H1 (cell line): ENCODE results near the gene SLIT3. TPM values are rescaled to one million over a fixed set of nuclear protein-coding genes. Genes with fewer than 3 reads are reported as not detected.

Experiments used
- CTCF ChIA-PET: fragments of 300-600 bp; sonication (Branson Sonifier 250); formaldehyde crosslinking; loops from one replicate; lab custom pipeline; 2021; ENCODE audit not compliant: partially characterized antibody; lab: Charles Lee
- POLR2A ChIA-PET: fragments of 300-600 bp; sonication (Branson Sonifier 250); formaldehyde crosslinking; loops from one replicate; lab custom pipeline; 2021; ENCODE audit warnings: inconsistent platforms; ENCODE audit not compliant: partially characterized antibody; lab: Charles Lee
- DNase-seq, 2 experiments: peaks; one replicate each; pipeline versions ENCODE4 v3.0.0 to v3.0.0-alpha.2; 2010 to 2022; ENCODE audit warnings: low spot score in 2 of 2, low read depth in 1 of 2, mixed read lengths in 1 of 2
- FAIRE-seq: peaks from 2 replicates; lab custom pipeline; 2011; peaks lifted over from hg19 to GRCh38; lab: Jason Lieb, UNC
- H2AFZ ChIP-seq: 2 replicates; pipeline ENCODE4 v1.8.1; 2012; ENCODE audit warnings: low read length, inconsistent platforms
- H2AK5ac ChIP-seq: 2 replicates; pipeline ENCODE4 v1.6.1; 2013; ENCODE audit warnings: low read depth, low read length
- H2BK120ac ChIP-seq: replicated peaks from 2 replicates; pipeline ENCODE3; 2013; ENCODE audit warnings: low read depth, low read length, inconsistent platforms
- H2BK12ac ChIP-seq: 2 replicates; pipeline ENCODE4 v1.6.1; 2013; ENCODE audit warnings: low read depth, low read length
- H2BK15ac ChIP-seq: 2 replicates; pipeline ENCODE4 v1.6.1; 2013; ENCODE audit warnings: low read length
- H2BK20ac ChIP-seq: 2 replicates; pipeline ENCODE4 v1.6.1; 2013; ENCODE audit warnings: low read length
- H2BK5ac ChIP-seq: 2 replicates; pipeline ENCODE4 v1.6.1; 2013; ENCODE audit warnings: low read depth, low read length
- H3K14ac ChIP-seq: 2 replicates; pipeline ENCODE4 v1.6.1; 2013; ENCODE audit warnings: inconsistent platforms; ENCODE audit not compliant: insufficient read length
- H3K18ac ChIP-seq: 2 replicates; pipeline ENCODE4 v1.6.1; 2013; ENCODE audit warnings: low read length; ENCODE audit errors: extremely low read depth
- H3K23ac ChIP-seq: 2 replicates; pipeline ENCODE4 v1.6.1; 2013; ENCODE audit warnings: inconsistent platforms; ENCODE audit not compliant: insufficient read length
- H3K23me2 ChIP-seq: 2 replicates; pipeline ENCODE4 v1.6.1; 2013; ENCODE audit warnings: low read depth, low read length
- H3K27ac ChIP-seq: 2 replicates; pipeline ENCODE4 v1.6.1; 2011; ENCODE audit warnings: low read depth, low read length, inconsistent platforms
- H3K27me3 ChIP-seq, 4 experiments: replicated peaks in 1 of 4; 1 replicate in 1 of 4; 2 replicates in 3 of 4; pipeline versions ENCODE4 v1.6.1 to v1.8.1; 2011 to 2013; ENCODE audit warnings: low read length in 3 of 4, mild to moderate bottlenecking in 3 of 4, inconsistent platforms in 2 of 4, mixed read lengths in 2 of 4, moderate library complexity in 1 of 4; ENCODE audit not compliant: control insufficient read depth in 3 of 4, insufficient read depth in 3 of 4; ENCODE audit errors: extremely low read depth in 1 of 4
- H3K36me3 ChIP-seq, 4 experiments: 2 replicates each; pipeline versions ENCODE4 v1.6.1 to v1.8.1; 2011 to 2013; ENCODE audit warnings: mild to moderate bottlenecking in 4 of 4, low read length in 3 of 4, moderate library complexity in 2 of 4, control low read depth in 1 of 4, inconsistent platforms in 1 of 4; ENCODE audit not compliant: insufficient read depth in 4 of 4, control insufficient read depth in 2 of 4
- H3K4ac ChIP-seq: replicated peaks from 2 replicates; pipeline ENCODE3; 2013; ENCODE audit warnings: low read length, low read depth, mixed read lengths, inconsistent platforms; ENCODE audit not compliant: insufficient read length
- H3K4me1 ChIP-seq, 4 experiments: replicated peaks in 1 of 4; 1 replicate in 1 of 4; 2 replicates in 3 of 4; pipeline versions ENCODE4 v1.6.1 to v1.8.1; 2011 to 2013; ENCODE audit warnings: low read length in 3 of 4, inconsistent platforms in 2 of 4, mixed read lengths in 1 of 4; ENCODE audit not compliant: insufficient read depth in 4 of 4, control insufficient read depth in 3 of 4
- H3K4me2 ChIP-seq, 2 experiments: 2 replicates each; pipeline versions ENCODE4 v1.6.1 to v1.8.1; 2011 to 2013; ENCODE audit warnings: low read depth in 2 of 2, low read length in 2 of 2, control low read depth in 1 of 2, inconsistent platforms in 1 of 2, mild to moderate bottlenecking in 1 of 2; ENCODE audit not compliant: insufficient read depth in 1 of 2
- H3K4me3 ChIP-seq, 4 experiments: fragments of 200-600, 300-600 bp in 1 of 4; sonication (generic), shearing (Covaris generic), sonication (Bioruptor Twin) in 1 of 4; 2 replicates each; pipeline versions ENCODE4 v1.5.1 to v1.8.1; 2011 to 2016; ENCODE audit warnings: low read length in 4 of 4, low read depth in 3 of 4, control low read depth in 2 of 4, inconsistent platforms in 2 of 4, mild to moderate bottlenecking in 2 of 4, mixed read lengths in 1 of 4, moderate library complexity in 1 of 4; ENCODE audit not compliant: insufficient read depth in 2 of 4; ENCODE audit errors: extremely low read depth in 1 of 4
- H3K56ac ChIP-seq: replicated peaks from 2 replicates; pipeline ENCODE3; 2013; ENCODE audit warnings: low read depth, mild to moderate bottlenecking, mixed read lengths, low read length, inconsistent platforms; ENCODE audit not compliant: insufficient read length
- H3K79me1 ChIP-seq: 2 replicates; pipeline ENCODE4 v1.6.1; 2013; ENCODE audit warnings: low read depth, low read length, control low read depth
- H3K79me2 ChIP-seq, 2 experiments: 2 replicates each; pipeline versions ENCODE4 v1.6.1 to v1.8.1; 2012 to 2013; ENCODE audit warnings: low read length in 2 of 2, mild to moderate bottlenecking in 2 of 2, inconsistent platforms in 1 of 2; ENCODE audit not compliant: insufficient read depth in 2 of 2, control insufficient read depth in 1 of 2
- H3K9ac ChIP-seq, 4 experiments: replicated peaks in 1 of 4; 1 replicate in 1 of 4; 2 replicates in 3 of 4; pipeline versions ENCODE4 v1.6.1 to v1.8.1; 2011 to 2013; ENCODE audit warnings: low read depth in 3 of 4, low read length in 3 of 4, control low read depth in 2 of 4, mild to moderate bottlenecking in 2 of 4, moderate library complexity in 2 of 4, inconsistent platforms in 1 of 4; ENCODE audit errors: extremely low read depth in 1 of 4
- H3K9me3 ChIP-seq, 2 experiments: 2 replicates each; pipeline versions ENCODE4 v1.6.1 to v1.8.1; 2012 to 2013; ENCODE audit warnings: mild to moderate bottlenecking in 2 of 2, moderate library complexity in 2 of 2, control low read depth in 1 of 2, inconsistent platforms in 1 of 2, low read depth in 1 of 2, low read length in 1 of 2, mixed read lengths in 1 of 2; ENCODE audit not compliant: insufficient read depth in 2 of 2
- H4K20me1 ChIP-seq, 2 experiments: replicated peaks in 1 of 2; 2 replicates each; pipeline versions ENCODE3 to v1.8.1; 2011 to 2013; ENCODE audit warnings: inconsistent platforms in 2 of 2, low read length in 2 of 2, mild to moderate bottlenecking in 1 of 2; ENCODE audit not compliant: insufficient read depth in 2 of 2, control insufficient read depth in 1 of 2
- H4K5ac ChIP-seq: 2 replicates; pipeline ENCODE4 v1.6.1; 2013; ENCODE audit warnings: low read length, low read depth, mixed read lengths, inconsistent platforms; ENCODE audit not compliant: insufficient read length
- H4K8ac ChIP-seq: 2 replicates; pipeline ENCODE4 v1.8.0; 2013; ENCODE audit warnings: mild to moderate bottlenecking, moderate library complexity, low read length, inconsistent platforms; ENCODE audit not compliant: insufficient read depth; ENCODE audit errors: extremely low read depth
- H4K91ac ChIP-seq: replicated peaks from 2 replicates; pipeline ENCODE3; 2013; ENCODE audit warnings: low read length, mixed read lengths, inconsistent platforms; ENCODE audit not compliant: insufficient read length
- ASH2L ChIP-seq: fragments of 200-600, 300-600 bp; sonication (generic); IDR thresholded peaks from one replicate; pipeline ENCODE4 v1.7.1; 2017; ENCODE audit warnings: low read length
- EP300 ChIP-seq, 2 experiments: IDR thresholded peaks; 1 replicate in 1 of 2; 2 replicates in 1 of 2; pipeline ENCODE4 v1.6.1; 2011 to 2012; ENCODE audit warnings: low read depth in 2 of 2, low read length in 2 of 2, mild to moderate bottlenecking in 2 of 2, borderline replicate concordance in 1 of 2, inconsistent platforms in 1 of 2, moderate library complexity in 1 of 2
- FOSL1 ChIP-seq: IDR thresholded peaks from 2 replicates; pipeline ENCODE4 v1.6.1; 2011; ENCODE audit warnings: mild to moderate bottlenecking, low read depth, low read length, moderate library complexity; ENCODE audit not compliant: insufficient read depth
- HDAC2 ChIP-seq, 2 experiments: fragments of 300-600 bp in 1 of 2; sonication (generic) in 1 of 2; IDR thresholded peaks; 2 replicates each; pipeline ENCODE4 v1.6.1; 2011 to 2012; ENCODE audit warnings: low read depth in 2 of 2, low read length in 2 of 2, mild to moderate bottlenecking in 2 of 2, moderate library complexity in 2 of 2, borderline replicate concordance in 1 of 2, inconsistent platforms in 1 of 2
- JUN ChIP-seq: IDR thresholded peaks from 2 replicates; pipeline ENCODE4 v1.6.1; 2011; ENCODE audit warnings: low read depth, mild to moderate bottlenecking, improper control_type of control experiment, low read length
- KDM5A ChIP-seq: fragments of 200-600 bp; IDR thresholded peaks from 2 replicates; pipeline ENCODE4 v1.7.1; 2012; ENCODE audit warnings: mild to moderate bottlenecking, low read length, inconsistent platforms, mixed read lengths
- MAFK ChIP-seq: IDR thresholded peaks from 2 replicates; pipeline ENCODE4 v1.6.1; 2012; ENCODE audit warnings: low read depth, mild to moderate bottlenecking, improper control_type of control experiment, low read length
- RAD21 ChIP-seq, 2 experiments: IDR thresholded peaks in 1 of 2; conservative IDR thresholded peaks in 1 of 2; 2 replicates each; pipeline ENCODE4 v1.6.1; 2011; ENCODE audit warnings: low read depth in 2 of 2, low read length in 2 of 2, improper control_type of control experiment in 1 of 2, inconsistent platforms in 1 of 2, mild to moderate bottlenecking in 1 of 2, moderate library complexity in 1 of 2
- RNF2 ChIP-seq: fragments of 200-900, 300-1000 bp; sonication (generic); IDR thresholded peaks from 2 replicates; pipeline ENCODE4 v1.7.1; 2016; ENCODE audit warnings: borderline replicate concordance, low read depth, mild to moderate bottlenecking, antibody characterized with exemption, low read length; ENCODE audit not compliant: poor library complexity, severe bottlenecking; ENCODE audit errors: missing control alignments
- SP1 ChIP-seq: IDR thresholded peaks from 2 replicates; pipeline ENCODE4 v1.6.1; 2011; ENCODE audit warnings: low read depth, low read length
- TAF7 ChIP-seq: optimal IDR thresholded peaks from 2 replicates; pipeline ENCODE3; 2011; ENCODE audit warnings: low read depth, mild to moderate bottlenecking, inconsistent platforms, low read length, moderate library complexity, borderline replicate concordance
- TBP ChIP-seq: IDR thresholded peaks from 2 replicates; pipeline ENCODE4 v1.6.1; 2011; ENCODE audit warnings: low read depth, low read length, improper control_type of control experiment
- TCF12 ChIP-seq: IDR thresholded peaks from 2 replicates; pipeline ENCODE4 v1.6.1; 2011; ENCODE audit warnings: low read depth, mild to moderate bottlenecking, low read length
- ZNF274 ChIP-seq: IDR thresholded peaks from 2 replicates; pipeline ENCODE4 v1.7.0; 2012; ENCODE audit warnings: low read length, borderline replicate concordance; ENCODE audit errors: extremely low read depth
- WGBS, 2 experiments: shearing (Covaris generic) in 1 of 2; methylation state at CpG; one replicate each; pipeline versions ENCODE4 v1.1.6 to v1.1.7; 2013 to 2015; ENCODE audit warnings: low lambda C conversion rate in 2 of 2, mixed read lengths in 2 of 2, inconsistent platforms in 1 of 2, low coverage in 1 of 2, missing lambda C conversion rate in 1 of 2; ENCODE audit not compliant: insufficient replicate concordance in 2 of 2, insufficient coverage in 1 of 2, insufficient read length in 1 of 2; ENCODE audit errors: extremely low coverage in 1 of 2, missing lambda C conversion rate in 1 of 2; 5-methylcytosine and 5-hydroxymethylcytosine counted together
- polyA plus RNA-seq, 7 experiments: library from polyadenylated mRNA; depleted of rRNA in 3 of 7; stranded (reverse) in 5 of 7; unstranded in 2 of 7; fragments of >200 nt in 5 of 7; fragments of 200-250 nt in 2 of 7; gene quantifications; 1 replicate in 5 of 7; 2 replicates in 1 of 7; 4 replicates in 1 of 7; pipeline versions ENCODE4 v1.2.1 to v1.2.3, GENCODE V29; 2011 to 2013; ENCODE audit warnings: missing spikeins in 2 of 7, mixed read lengths in 2 of 7
- total RNA-seq: library from RNA; stranded (reverse); fragmentation: NEBNext Ultra II Directional; extraction: Animal tissue kit (Norgen Biotek cat#: 25700); gene quantifications from 2 replicates; pipeline ENCODE4 v1.2.1, GENCODE V29; 2021

Gene SLIT3
- total and polyA plus RNA-seq, 2 of the 8 experiments (the other 6 are each of a cell fraction or from before 2014, with no cell fraction given) = 1.1 to 1.2 TPM

DNA sequence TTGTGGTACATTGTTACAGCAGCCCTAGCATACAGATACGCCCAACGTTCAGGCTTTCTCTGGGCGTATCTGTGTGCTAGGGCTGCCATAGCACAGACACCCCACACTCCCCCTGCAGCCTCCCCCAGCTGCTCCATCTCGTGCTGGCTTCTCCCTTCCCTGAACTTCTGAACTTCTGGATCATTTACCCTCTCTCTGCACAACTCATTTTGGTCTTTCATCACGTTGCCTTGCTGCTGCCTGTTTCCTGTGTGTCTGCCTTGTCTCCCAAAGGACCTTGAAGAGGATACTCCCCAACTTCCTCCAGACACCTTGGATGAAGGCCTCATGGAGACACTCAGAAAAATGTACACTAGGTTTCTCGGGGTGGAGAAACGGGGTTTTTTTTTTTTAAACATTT is 37.3 kb downstream of the SLIT3 start:
- no peak overlapping the region for H3K23ac ChIP-seq
- H2BK15ac ChIP-seq = no peak overlapping the region
- no peaks in the 10 kb centered on the region for H3K79me2 ChIP-seq
- no peaks in the 10 kb centered on the region for H3K27me3 ChIP-seq
- FAIRE-seq = no peak
- H4K20me1 ChIP-seq = no peaks in the 10 kb centered on the region
- H4K8ac ChIP-seq = no peak overlapping the region
- H3K4me3 ChIP-seq = no peak overlapping the region
- no peak overlapping the region for H3K27ac ChIP-seq
- 88% methylated on average over 7 of the region's 7 CpGs; no CpG with 5 or more reads in 1 of the 2 experiments for WGBS, 2 experiments
- H3K4me1 ChIP-seq = peaks cover 0 to 6% (median 0%) of the 10 kb centered on the region in 4 experiments; a peak in 3 of 7 replicates
- H3K23me2 ChIP-seq = no peaks in the 10 kb centered on the region
- H3K9ac ChIP-seq = no peak overlapping the region
- no peak overlapping the region for H2BK120ac ChIP-seq
- H3K4me2 ChIP-seq = no peak overlapping the region
- H3K14ac ChIP-seq = no peak overlapping the region
- no peak overlapping the region for H3K4ac ChIP-seq
- no peaks in the 10 kb centered on the region for H3K36me3 ChIP-seq
- no peak overlapping the region for H3K18ac ChIP-seq
- no peak overlapping the region for H2BK20ac ChIP-seq
- H2AK5ac ChIP-seq = no peak overlapping the region
- no peak overlapping the region for H3K56ac ChIP-seq
- no peak overlapping the region for H2AFZ ChIP-seq
- no peaks in the 10 kb centered on the region for H3K79me1 ChIP-seq
- no peak overlapping the region for H2BK5ac ChIP-seq
- CTCF ChIA-PET = interaction anchor here (1.2 kb wide), 1 partner anchor 277 kb away, joined by 3 read pairs; no protein-coding TSS in a partner anchor
- no peaks in the 10 kb centered on the region for H3K9me3 ChIP-seq
- POLR2A ChIA-PET = no interaction called here
- no peak for DNase-seq
- no peak overlapping the region for H4K5ac ChIP-seq
- no peak overlapping the region for H4K91ac ChIP-seq
- no peak overlapping the region for H2BK12ac ChIP-seq
- TF ChIP-seq SP1 (no peak), ZNF274 (no peak), ASH2L (no peak), HDAC2 (IDR thresholded peaks at IDR 0.05; ENCODE audit: borderline replicate concordance in 1 of 2, low read depth in 2 of 2, low read length in 2 of 2) (no peak), FOSL1 (no peak), JUN (no peak), RAD21 (IDR thresholded peaks at IDR 0.05 in 1 of 2, conservative IDR thresholded peaks at IDR 0.05 in 1 of 2; ENCODE audit: low read depth in 2 of 2, low read length in 2 of 2) (no peak), TCF12 (no peak), TAF7 (no peak), EP300 (IDR thresholded peaks at IDR 0.05; ENCODE audit: borderline replicate concordance in 1 of 2, low read depth in 2 of 2, low read length in 2 of 2) (no peak), KDM5A (no peak), MAFK (no peak), TBP (no peak), RNF2 (no peak)
